Neural cell (in vitro differentiated cells): Measurements from ENCODE around the gene SMARCB1. TPM values are rescaled to one million over a fixed set of nuclear protein-coding genes. Genes with fewer than 3 reads are reported as not detected.

ENCODE experiments used
- H2AFZ ChIP-seq: fragments of 200-600, 300-800 bp; sonication (generic), shearing (Covaris generic); 2 replicates; pipeline ENCODE4 v1.6.0; 2014; ENCODE audit warnings: low read depth, mild to moderate bottlenecking, antibody characterized with exemption, low read length, moderate library complexity
- H3F3A ChIP-seq: fragments of 200-600 bp; shearing (Covaris generic); 2 replicates; pipeline ENCODE4 v1.6.1; 2016; ENCODE audit warnings: mild to moderate bottlenecking, moderate library complexity, mixed read lengths, antibody characterized with exemption, low read length; ENCODE audit not compliant: insufficient read depth, poor library complexity, severe bottlenecking
- H3K27ac ChIP-seq: fragments of 200-600, 300-800 bp; sonication (generic), shearing (Covaris generic); 2 replicates; pipeline ENCODE4 v1.5.1; 2014; ENCODE audit warnings: mild to moderate bottlenecking, low read length, moderate library complexity
- H3K27me3 ChIP-seq: fragments of 300-800, 200-600 bp; sonication (generic), shearing (Covaris generic); 2 replicates; pipeline ENCODE4 v1.6.0; 2014; ENCODE audit warnings: mild to moderate bottlenecking, low read depth, low read length, moderate library complexity; ENCODE audit not compliant: insufficient read depth
- H3K36me3 ChIP-seq: fragments of 300-800, 200-600 bp; sonication (generic), shearing (Covaris generic); 2 replicates; pipeline ENCODE4 v1.5.1; 2014; ENCODE audit warnings: mild to moderate bottlenecking, antibody characterized with exemption, low read length, moderate library complexity; ENCODE audit not compliant: insufficient read depth
- H3K4me2 ChIP-seq: fragments of 300-800, 200-600 bp; sonication (generic), shearing (Covaris generic); 2 replicates; pipeline ENCODE4 v1.6.0; 2014; ENCODE audit warnings: mild to moderate bottlenecking, low read length
- H3K4me3 ChIP-seq: fragments of 300-800, 200-600 bp; sonication (generic), shearing (Covaris generic); 2 replicates; pipeline ENCODE4 v1.5.1; 2014; ENCODE audit warnings: mild to moderate bottlenecking, low read length, moderate library complexity
- H3K79me2 ChIP-seq: fragments of 200-600 bp; shearing (Covaris generic); replicated peaks from 2 replicates; pipeline ENCODE4 v1.6.0; 2014; ENCODE audit warnings: mild to moderate bottlenecking, low read length, moderate library complexity; ENCODE audit not compliant: insufficient read depth
- H3K9ac ChIP-seq: fragments of 300-800, 200-600 bp; sonication (generic), shearing (Covaris generic); 2 replicates; pipeline ENCODE4 v1.6.1; 2016; ENCODE audit warnings: mild to moderate bottlenecking, low read length, mixed read lengths
- H3K9me2 ChIP-seq: fragments of 200-600 bp; shearing (Covaris generic); 2 replicates; pipeline ENCODE4 v1.6.1; 2016; ENCODE audit warnings: mild to moderate bottlenecking, low read length, mixed read lengths; ENCODE audit not compliant: insufficient read depth
- H3K9me3 ChIP-seq: fragments of 200-600, 300-800 bp; sonication (generic), shearing (Covaris generic); 2 replicates; pipeline ENCODE4 v1.6.1; 2016; ENCODE audit warnings: mild to moderate bottlenecking, mixed run types, low read length, moderate library complexity, mixed read lengths
- H4K20me1 ChIP-seq: fragments of 200-600 bp; shearing (Covaris generic); 2 replicates; pipeline ENCODE4 v1.6.1; 2016; ENCODE audit warnings: mild to moderate bottlenecking, mixed run types; ENCODE audit not compliant: insufficient read depth
- CTCF ChIP-seq: fragments of 450-650 bp; IDR thresholded peaks from 2 replicates; pipeline ENCODE4 v1.5.1; 2014; ENCODE audit warnings: antibody characterized with exemption, mild to moderate bottlenecking, moderate library complexity; ENCODE audit not compliant: poor library complexity, severe bottlenecking
- EP300 ChIP-seq: fragments of 450-650 bp; conservative IDR thresholded peaks from 2 replicates; pipeline ENCODE4 v1.6.1; 2014; ENCODE audit warnings: antibody characterized with exemption, mild to moderate bottlenecking, moderate library complexity; ENCODE audit not compliant: poor library complexity, severe bottlenecking
- EZH2 ChIP-seq: fragments of 200-600, 300-800 bp; shearing (Covaris generic), sonication (generic); IDR thresholded peaks from 2 replicates; pipeline ENCODE4 v1.6.1; 2014; ENCODE audit warnings: antibody characterized with exemption, low read length, borderline replicate concordance, mild to moderate bottlenecking; ENCODE audit not compliant: insufficient read depth, poor library complexity, severe bottlenecking
- MXI1 ChIP-seq: fragments of 450-650 bp; conservative IDR thresholded peaks from 2 replicates; pipeline ENCODE4 v1.6.1; 2014; ENCODE audit warnings: antibody characterized with exemption, mild to moderate bottlenecking; ENCODE audit not compliant: poor library complexity, severe bottlenecking
- POLR2AphosphoS5 ChIP-seq: IDR thresholded peaks from 2 replicates; pipeline ENCODE4 v1.6.1; 2012
- RAD21 ChIP-seq: fragments of 450-650 bp; conservative IDR thresholded peaks from 2 replicates; pipeline ENCODE4 v1.6.1; 2014; ENCODE audit warnings: antibody characterized with exemption, mild to moderate bottlenecking, moderate library complexity
- SMC3 ChIP-seq: fragments of 450-650 bp; conservative IDR thresholded peaks from 2 replicates; pipeline ENCODE4 v1.6.1; 2014; ENCODE audit warnings: antibody characterized with exemption, mild to moderate bottlenecking, moderate library complexity; ENCODE audit not compliant: poor library complexity
- TAF1 ChIP-seq: IDR thresholded peaks from 2 replicates; pipeline ENCODE4 v1.6.1; 2012; ENCODE audit warnings: low read depth
- polyA plus RNA-seq: library from polyadenylated mRNA; depleted of rRNA; stranded (reverse); fragments of >200 nt; gene quantifications from 2 replicates; pipeline ENCODE4 v1.2.3, GENCODE V29; 2014
- TF ChIP-seq, protein P1 (sequence below): IDR thresholded peaks from 2 replicates; pipeline ENCODE4 v1.6.1; 2012; ENCODE audit warnings: borderline replicate concordance

The SMARCB1 gene
- polyA plus RNA-seq, 1 donor from 2014 or later = 97.5 TPM

GRCh38 chr22:23790819-23791737 is 4.3 kb downstream of the SMARCB1 start:
- Histone ChIP-seq H3K9me2 (no peaks in the 10 kb centered on the region), H3K79me2 (peaks cover 47% of the 10 kb centered on the region), H3K4me2 (no peak overlapping the region), H4K20me1 (peaks cover 5% of the 10 kb centered on the region), H3K4me3 (no peak overlapping the region), H3F3A (no peaks in the 10 kb centered on the region), H3K9ac (no peak overlapping the region), H2AFZ (no peak overlapping the region), H3K27ac (no peak overlapping the region), H3K27me3 (no peaks in the 10 kb centered on the region), H3K36me3 (no peaks in the 10 kb centered on the region), H3K9me3 (no peaks in the 10 kb centered on the region)
- TF ChIP-seq, protein P1, sequence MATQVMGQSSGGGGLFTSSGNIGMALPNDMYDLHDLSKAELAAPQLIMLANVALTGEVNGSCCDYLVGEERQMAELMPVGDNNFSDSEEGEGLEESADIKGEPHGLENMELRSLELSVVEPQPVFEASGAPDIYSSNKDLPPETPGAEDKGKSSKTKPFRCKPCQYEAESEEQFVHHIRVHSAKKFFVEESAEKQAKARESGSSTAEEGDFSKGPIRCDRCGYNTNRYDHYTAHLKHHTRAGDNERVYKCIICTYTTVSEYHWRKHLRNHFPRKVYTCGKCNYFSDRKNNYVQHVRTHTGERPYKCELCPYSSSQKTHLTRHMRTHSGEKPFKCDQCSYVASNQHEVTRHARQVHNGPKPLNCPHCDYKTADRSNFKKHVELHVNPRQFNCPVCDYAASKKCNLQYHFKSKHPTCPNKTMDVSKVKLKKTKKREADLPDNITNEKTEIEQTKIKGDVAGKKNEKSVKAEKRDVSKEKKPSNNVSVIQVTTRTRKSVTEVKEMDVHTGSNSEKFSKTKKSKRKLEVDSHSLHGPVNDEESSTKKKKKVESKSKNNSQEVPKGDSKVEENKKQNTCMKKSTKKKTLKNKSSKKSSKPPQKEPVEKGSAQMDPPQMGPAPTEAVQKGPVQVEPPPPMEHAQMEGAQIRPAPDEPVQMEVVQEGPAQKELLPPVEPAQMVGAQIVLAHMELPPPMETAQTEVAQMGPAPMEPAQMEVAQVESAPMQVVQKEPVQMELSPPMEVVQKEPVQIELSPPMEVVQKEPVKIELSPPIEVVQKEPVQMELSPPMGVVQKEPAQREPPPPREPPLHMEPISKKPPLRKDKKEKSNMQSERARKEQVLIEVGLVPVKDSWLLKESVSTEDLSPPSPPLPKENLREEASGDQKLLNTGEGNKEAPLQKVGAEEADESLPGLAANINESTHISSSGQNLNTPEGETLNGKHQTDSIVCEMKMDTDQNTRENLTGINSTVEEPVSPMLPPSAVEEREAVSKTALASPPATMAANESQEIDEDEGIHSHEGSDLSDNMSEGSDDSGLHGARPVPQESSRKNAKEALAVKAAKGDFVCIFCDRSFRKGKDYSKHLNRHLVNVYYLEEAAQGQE = no peak
- no peak for TF ChIP-seq EP300
- no peak for TF ChIP-seq MXI1
- no peak for TF ChIP-seq SMC3
- TF ChIP-seq RAD21 = no peak
- no peak for TF ChIP-seq CTCF
- no peak for TF ChIP-seq TAF1
- no peak for TF ChIP-seq EZH2
- TF ChIP-seq POLR2AphosphoS5 = no peak

DNA sequence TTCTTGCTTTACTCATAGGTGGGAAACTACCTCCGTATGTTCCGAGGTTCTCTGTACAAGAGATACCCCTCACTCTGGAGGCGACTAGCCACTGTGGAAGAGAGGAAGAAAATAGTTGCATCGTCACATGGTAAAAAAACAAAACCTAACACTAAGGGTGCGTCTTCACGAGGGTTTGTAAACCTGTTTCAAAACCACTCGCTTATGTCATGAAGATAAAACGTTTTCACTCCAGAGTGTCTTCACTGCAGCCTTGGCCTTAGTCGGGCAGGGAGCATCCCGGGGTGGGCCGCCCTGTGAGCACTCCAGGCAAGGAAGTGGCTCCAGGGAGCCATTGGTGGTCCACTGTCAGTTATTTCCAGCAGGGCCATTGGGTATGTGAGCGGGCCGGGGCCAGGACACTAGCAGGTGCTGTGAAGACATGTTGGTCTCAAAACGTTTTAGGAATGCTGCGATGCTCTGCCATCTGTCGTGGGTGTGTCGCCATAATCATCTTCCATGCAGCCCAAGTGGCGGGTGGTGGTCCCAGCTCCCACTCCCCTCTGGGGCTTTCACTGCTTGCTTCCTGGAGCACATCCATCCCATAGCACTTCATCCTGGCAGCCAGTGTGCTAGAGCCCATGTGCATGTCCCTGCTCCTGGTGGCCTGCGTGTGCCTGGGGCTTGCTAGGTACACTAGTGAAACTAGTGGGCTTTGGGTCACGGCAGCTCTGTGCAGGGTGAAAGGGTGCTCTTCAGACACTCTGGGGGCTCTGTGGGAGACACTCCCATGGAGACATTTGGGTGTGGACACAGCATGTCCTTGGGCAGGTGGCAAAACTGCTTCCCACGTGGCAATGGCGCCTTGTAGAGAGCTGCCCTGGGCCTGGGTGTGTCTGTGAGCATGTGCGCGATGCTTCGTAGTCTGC is 5.2 kb downstream of the SMARCB1 start:
- H3K79me2 ChIP-seq = peaks cover 47% of the 10 kb centered on the region

More for the DNA sequence above, 5.2 kb downstream of the SMARCB1 start:
- TF ChIP-seq MXI1 (no peak), EZH2 (no peak), SMC3 (no peak), TAF1 (no peak), EP300 (no peak), RAD21 (no peak), POLR2AphosphoS5 (no peak), CTCF (no peak)
- TF ChIP-seq, protein P1 = no peak
- H3K27ac ChIP-seq = no peak overlapping the region
- H3K27me3 ChIP-seq = no peaks in the 10 kb centered on the region
- no peak overlapping the region for H3K4me3 ChIP-seq
- H3F3A ChIP-seq = no peaks in the 10 kb centered on the region
- no peak overlapping the region for H2AFZ ChIP-seq
- H4K20me1 ChIP-seq = peaks cover 5% of the 10 kb centered on the region
- H3K9me2 ChIP-seq = no peaks in the 10 kb centered on the region
- no peak overlapping the region for H3K9ac ChIP-seq
- H3K4me2 ChIP-seq = no peak overlapping the region
- H3K9me3 ChIP-seq = no peaks in the 10 kb centered on the region
- H3K36me3 ChIP-seq = no peaks in the 10 kb centered on the region
